HG03469 (cell line): Measurements from ENCODE around the gene POLE.

Experiments used
- ATAC-seq: cut with Tn5 transposase; IDR thresholded peaks from one replicate; pipeline ENCODE4 v1.9.1; 2021; ENCODE audit warnings: mild to moderate bottlenecking, moderate library complexity, moderate number of reproducible peaks; ENCODE audit not compliant: unreplicated experiment

POLE gene

GRCh38 chr12:132677492-132677891, 9.7 kb downstream of the POLE start:
- ATAC-seq = no peak

- no peak for ATAC-seq
Observed at GRCh38 chr12:132675757-132676432, 11.2 kb downstream of the POLE start.

GRCh38 chr12:132674561-132674960, 12.6 kb downstream of the POLE start:
- no peak for ATAC-seq

GRCh38 chr12:132673288-132674179, 13.6 kb downstream of the POLE start:
- no peak for ATAC-seq

- ATAC-seq = no peak
Observed at GRCh38 chr12:132672678-132673077, 14.5 kb downstream of the POLE start.

- ATAC-seq = no peak
Observed at GRCh38 chr12:132672116-132672515, 15.0 kb downstream of the POLE start.

GRCh38 chr12:132669166-132669879, 17.8 kb downstream of the POLE start:
- no peak for ATAC-seq

- no peak for ATAC-seq
Observed at GRCh38 chr12:132668191-132669088, 18.7 kb downstream of the POLE start.

GRCh38 chr12:132665794-132666193, 21.3 kb downstream of the POLE start:
- ATAC-seq = no peak

- no peak for ATAC-seq
Observed at GRCh38 chr12:132665149-132665491, 22.0 kb downstream of the POLE start.

GRCh38 chr12:132664206-132665148, 22.7 kb downstream of the POLE start:
- no peak for ATAC-seq

GRCh38 chr12:132662901-132663755, 24.0 kb downstream of the POLE start:
- no peak for ATAC-seq

GRCh38 chr12:132661972-132662371, 25.2 kb downstream of the POLE start:
- no peak for ATAC-seq

- no peak for ATAC-seq
Observed at GRCh38 chr12:132660996-132661395, 26.1 kb downstream of the POLE start.

- no peak for ATAC-seq
Observed at GRCh38 chr12:132660052-132660451, 27.1 kb downstream of the POLE start.

- ATAC-seq = no peak
Observed at GRCh38 chr12:132659146-132659545, 28.0 kb downstream of the POLE start.

GRCh38 chr12:132658149-132658894, 28.8 kb downstream of the POLE start:
- ATAC-seq = no peak
